Ishikawa (cell line): Measurements from ENCODE around the gene CTXN1.

Experiments used
- CREB1 ChIP-seq: IDR thresholded peaks from 2 replicates; pipeline ENCODE4 v1.6.1; 2012; ENCODE audit warnings: low read depth
- FOXM1 ChIP-seq: IDR thresholded peaks from 2 replicates; pipeline ENCODE4 v1.6.1; 2012; ENCODE audit warnings: low read depth, borderline replicate concordance
- RAD21 ChIP-seq: IDR thresholded peaks from 2 replicates; pipeline ENCODE4 v1.6.1; 2012; ENCODE audit warnings: low read depth
- TAF1 ChIP-seq: IDR thresholded peaks from 2 replicates; pipeline ENCODE4 v1.6.1; 2012; ENCODE audit warnings: low read depth, mild to moderate bottlenecking
- TEAD4 ChIP-seq: IDR thresholded peaks from 2 replicates; pipeline ENCODE4 v1.6.1; 2012
- YY1 ChIP-seq: IDR thresholded peaks from 2 replicates; pipeline ENCODE4 v1.6.1; 2012; ENCODE audit warnings: low read depth
- ZBTB7A ChIP-seq: IDR thresholded peaks from 2 replicates; pipeline ENCODE4 v1.6.1; 2012; ENCODE audit warnings: low read depth
- TF ChIP-seq, protein P1 (sequence below): IDR thresholded peaks from 2 replicates; pipeline ENCODE4 v1.6.1; 2012
- TF ChIP-seq, protein P2 (sequence below): IDR thresholded peaks from 2 replicates; pipeline ENCODE4 v1.6.1; 2012; ENCODE audit warnings: low read depth, mild to moderate bottlenecking

DNA sequence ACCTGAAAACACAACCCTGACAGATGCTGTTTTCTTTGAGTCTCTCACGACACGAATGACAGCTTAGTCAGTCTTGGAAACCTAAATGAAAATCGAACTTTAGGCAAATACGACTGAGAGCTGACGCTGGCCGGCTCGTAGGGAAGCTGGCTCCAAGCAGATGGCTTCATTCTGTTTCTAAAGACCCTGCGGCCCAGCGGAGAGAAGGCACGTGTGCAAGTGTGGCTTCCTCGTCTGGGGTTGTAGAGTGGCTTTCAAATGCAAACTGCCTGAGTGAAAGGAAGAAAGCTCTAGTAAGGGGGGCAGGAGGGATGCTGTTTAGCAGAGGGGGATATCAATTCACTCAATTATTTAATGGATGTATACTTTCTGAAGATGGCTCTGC lies 43.6 kb upstream of the CTXN1 start:
- TF ChIP-seq RAD21 (no peak), CREB1 (no peak), YY1 (no peak), TEAD4 (no peak), ZBTB7A (no peak), TAF1 (no peak), FOXM1 (no peak)
- TF ChIP-seq, protein P1, sequence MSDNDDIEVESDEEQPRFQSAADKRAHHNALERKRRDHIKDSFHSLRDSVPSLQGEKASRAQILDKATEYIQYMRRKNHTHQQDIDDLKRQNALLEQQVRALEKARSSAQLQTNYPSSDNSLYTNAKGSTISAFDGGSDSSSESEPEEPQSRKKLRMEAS = no peak
- TF ChIP-seq, protein P2, sequence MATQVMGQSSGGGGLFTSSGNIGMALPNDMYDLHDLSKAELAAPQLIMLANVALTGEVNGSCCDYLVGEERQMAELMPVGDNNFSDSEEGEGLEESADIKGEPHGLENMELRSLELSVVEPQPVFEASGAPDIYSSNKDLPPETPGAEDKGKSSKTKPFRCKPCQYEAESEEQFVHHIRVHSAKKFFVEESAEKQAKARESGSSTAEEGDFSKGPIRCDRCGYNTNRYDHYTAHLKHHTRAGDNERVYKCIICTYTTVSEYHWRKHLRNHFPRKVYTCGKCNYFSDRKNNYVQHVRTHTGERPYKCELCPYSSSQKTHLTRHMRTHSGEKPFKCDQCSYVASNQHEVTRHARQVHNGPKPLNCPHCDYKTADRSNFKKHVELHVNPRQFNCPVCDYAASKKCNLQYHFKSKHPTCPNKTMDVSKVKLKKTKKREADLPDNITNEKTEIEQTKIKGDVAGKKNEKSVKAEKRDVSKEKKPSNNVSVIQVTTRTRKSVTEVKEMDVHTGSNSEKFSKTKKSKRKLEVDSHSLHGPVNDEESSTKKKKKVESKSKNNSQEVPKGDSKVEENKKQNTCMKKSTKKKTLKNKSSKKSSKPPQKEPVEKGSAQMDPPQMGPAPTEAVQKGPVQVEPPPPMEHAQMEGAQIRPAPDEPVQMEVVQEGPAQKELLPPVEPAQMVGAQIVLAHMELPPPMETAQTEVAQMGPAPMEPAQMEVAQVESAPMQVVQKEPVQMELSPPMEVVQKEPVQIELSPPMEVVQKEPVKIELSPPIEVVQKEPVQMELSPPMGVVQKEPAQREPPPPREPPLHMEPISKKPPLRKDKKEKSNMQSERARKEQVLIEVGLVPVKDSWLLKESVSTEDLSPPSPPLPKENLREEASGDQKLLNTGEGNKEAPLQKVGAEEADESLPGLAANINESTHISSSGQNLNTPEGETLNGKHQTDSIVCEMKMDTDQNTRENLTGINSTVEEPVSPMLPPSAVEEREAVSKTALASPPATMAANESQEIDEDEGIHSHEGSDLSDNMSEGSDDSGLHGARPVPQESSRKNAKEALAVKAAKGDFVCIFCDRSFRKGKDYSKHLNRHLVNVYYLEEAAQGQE = no peak
